Measurements from ENCODE around the gene CDKN2A.

- no peak for TF ChIP-seq CTCF (IDR thresholded peaks at IDR 0.05; ENCODE audit: low read depth, low read length, poor library complexity, severe bottlenecking)
- no peak for TF ChIP-seq EZH2phosphoT487 (IDR thresholded peaks at IDR 0.05; ENCODE audit: borderline replicate concordance, low read length)
Observed at GRCh38 chr9:21996858-21997257, 2.7 kb upstream of the CDKN2A start.

All from DOHH2 (cell line).